ENCODE measurements around the gene NISCH. TPM values are rescaled to one million over a fixed set of nuclear protein-coding genes. Genes with fewer than 3 reads are reported as not detected.
A peak's percentile ranks its signal among the peaks of the same experiment; 100 is the strongest.

NISCH gene
- total RNA-seq, 2 donors from 2014 or later = 29.2 to 49.6 TPM

GRCh38 chr3:52469001-52469400 is 13.6 kb downstream of the NISCH start:
- TF ChIP-seq CTCF (IDR thresholded peaks at IDR 0.05) = no peak
- Histone ChIP-seq H3K4me1 (peaks cover 0 to 35% of the 10 kb centered on the region in 2 donors), H3K27me3 (no peaks in the 10 kb centered on the region), H3K27ac (peak overlapping the region; percentile 44 to 61), H3K36me3 (peaks cover 40% of the 10 kb centered on the region), H3K4me3 (no peak overlapping the region), H3K9me3 (no peaks in the 10 kb centered on the region)
- no peak for DNase-seq (ENCODE audit: low spot score)

- Histone ChIP-seq H3K27ac (peak overlapping the region in 1 of 2 donors; percentile 62), H3K4me3 (no peak overlapping the region), H3K27me3 (no peaks in the 10 kb centered on the region), H3K4me1 (peaks cover 0 to 35% of the 10 kb centered on the region in 2 donors), H3K9me3 (no peaks in the 10 kb centered on the region), H3K36me3 (peaks cover 51% of the 10 kb centered on the region)
- TF ChIP-seq CTCF (IDR thresholded peaks at IDR 0.05) = no peak
- no peak for DNase-seq (ENCODE audit: low spot score)
Measured at GRCh38 chr3:52470920-52471319, 15.5 kb downstream of the NISCH start.

- peaks cover 57% of the 10 kb centered on the region for H3K36me3 ChIP-seq
- H3K4me1 ChIP-seq = peaks cover 0 to 35% of the 10 kb centered on the region in 2 donors
- DNase-seq (ENCODE audit: low spot score) = peak; percentile 85
- peak overlapping the region in 1 of 2 donors; percentile 62 for H3K27ac ChIP-seq
- peak; percentile 81 to 86 for TF ChIP-seq CTCF (IDR thresholded peaks at IDR 0.05)
- no peak overlapping the region for H3K4me3 ChIP-seq
- H3K9me3 ChIP-seq = no peaks in the 10 kb centered on the region
- no peaks in the 10 kb centered on the region for H3K27me3 ChIP-seq
Measured at GRCh38 chr3:52471371-52472238, 16.2 kb downstream of the NISCH start.

- TF ChIP-seq CTCF (IDR thresholded peaks at IDR 0.05) = no peak
- DNase-seq (ENCODE audit: low spot score) = no peak
- Histone ChIP-seq H3K27me3 (no peaks in the 10 kb centered on the region), H3K4me1 (peaks cover 0 to 32% of the 10 kb centered on the region in 2 donors), H3K36me3 (peaks cover 66% of the 10 kb centered on the region), H3K4me3 (no peak overlapping the region), H3K27ac (peak overlapping the region in 1 of 2 donors; percentile 62), H3K9me3 (no peaks in the 10 kb centered on the region)
Measured at GRCh38 chr3:52472239-52473000, 17.0 kb downstream of the NISCH start.

GRCh38 chr3:52473026-52473425 is 17.6 kb downstream of the NISCH start:
- H3K27ac ChIP-seq = no peak overlapping the region
- TF ChIP-seq CTCF (IDR thresholded peaks at IDR 0.05) = no peak
- H3K9me3 ChIP-seq = no peaks in the 10 kb centered on the region
- H3K4me3 ChIP-seq = no peak overlapping the region
- H3K27me3 ChIP-seq = no peaks in the 10 kb centered on the region
- H3K4me1 ChIP-seq = peaks cover 0 to 27% of the 10 kb centered on the region in 2 donors
- DNase-seq (ENCODE audit: low spot score) = no peak
- H3K36me3 ChIP-seq = peaks cover 72% of the 10 kb centered on the region
